ENCODE results near the gene RAPGEF6.
"Not testable (repeated sequence)": the region's sequence is repeated elsewhere in the genome, so short reads cannot be mapped to it uniquely, and the experiment has no call there.

Gene RAPGEF6

GRCh38 chr5:131640043-131640856 is 5.2 kb upstream of the RAPGEF6 start:
- DNase-seq = peak; percentile 32

- DNase-seq = no peak
These were observed 4.1 kb upstream of the RAPGEF6 start for GRCh38 chr5:131639148-131639547.

GRCh38 chr5:131637694-131638093 is 2.7 kb upstream of the RAPGEF6 start:
- DNase-seq = no peak

DNA sequence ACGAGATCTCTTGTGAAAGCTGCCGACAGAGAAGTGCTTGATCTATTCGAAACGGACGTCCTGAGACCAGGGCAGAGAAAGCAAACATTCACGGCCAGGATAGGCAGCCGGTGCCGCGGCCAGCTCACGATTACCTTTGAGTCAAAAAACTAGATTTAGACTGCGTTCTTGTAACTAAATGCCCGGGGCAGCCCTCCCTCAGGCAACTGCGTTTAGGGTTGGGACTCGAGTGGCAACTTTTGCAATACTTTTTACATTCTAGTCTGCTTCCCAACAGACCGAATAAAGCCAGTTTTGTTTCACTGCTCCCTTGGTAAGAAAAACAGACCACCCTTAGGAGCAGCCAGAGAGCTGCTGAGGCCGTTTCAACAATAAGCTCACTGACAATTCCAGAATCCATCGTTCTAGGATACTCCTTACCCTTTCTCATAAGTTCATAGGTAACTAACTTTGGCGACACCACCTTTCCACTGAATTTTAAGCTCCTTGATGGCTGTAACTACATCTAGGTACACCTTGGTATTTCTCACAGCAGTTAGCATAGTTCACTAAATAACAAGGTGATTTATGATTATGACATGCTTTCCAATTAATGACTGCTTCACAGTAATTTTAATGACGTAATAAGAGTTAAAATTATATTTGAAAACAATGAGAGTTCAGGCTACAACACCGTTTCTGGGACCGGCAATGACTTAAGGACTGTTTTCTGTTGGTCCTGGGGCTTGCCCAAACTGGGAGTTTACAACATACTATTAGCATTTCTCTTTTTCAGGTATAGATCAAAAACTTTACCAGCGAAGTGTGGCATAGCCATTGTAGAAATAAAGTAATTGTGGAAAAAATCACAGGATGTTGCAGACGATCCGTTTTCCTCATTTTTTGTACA is 899 bp upstream of the RAPGEF6 start:
- no peak for DNase-seq

GRCh38 chr5:131634666-131634995 is 398 bp downstream of the RAPGEF6 start:
- DNase-seq = peak; percentile 45

DNA sequence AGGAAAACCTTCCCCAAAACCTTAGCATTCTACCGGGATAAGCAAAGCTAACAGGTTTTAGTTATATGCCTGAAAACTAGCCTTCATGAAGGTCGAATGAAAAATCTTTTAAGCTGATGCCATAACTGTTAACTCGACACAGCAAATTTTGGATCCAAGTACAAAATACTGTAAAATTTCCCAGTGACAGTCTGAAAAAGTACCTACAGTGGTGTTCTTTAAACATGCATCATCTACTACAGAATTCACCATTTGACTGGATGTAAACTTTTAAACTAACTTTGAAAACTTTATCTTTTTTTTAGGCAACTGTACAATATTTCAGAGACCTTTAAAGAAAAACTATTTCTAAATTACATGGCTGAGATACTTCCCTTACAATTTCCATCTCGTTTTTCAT is 791 bp downstream of the RAPGEF6 start:
- no peak for DNase-seq

GRCh38 chr5:131633830-131634229 is 1.2 kb downstream of the RAPGEF6 start:
- DNase-seq = no peak

DNA sequence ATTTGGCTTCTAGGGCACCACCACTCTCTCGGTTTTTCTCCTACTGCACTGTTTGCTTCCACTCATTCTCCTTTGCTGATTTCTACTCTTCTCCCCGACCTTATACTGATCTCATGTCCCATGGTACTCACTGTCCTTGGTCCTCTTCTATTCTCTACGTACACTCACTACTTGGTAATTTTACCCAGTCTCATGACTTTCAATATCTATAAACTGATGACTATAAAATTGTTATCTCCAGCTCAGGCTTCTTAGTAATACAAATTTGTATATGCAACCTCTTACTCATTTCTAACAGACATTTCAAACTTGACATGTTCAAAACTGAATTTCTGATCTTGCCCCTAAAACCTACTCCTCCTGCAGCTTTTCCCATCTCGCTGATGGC is 4.1 kb downstream of the RAPGEF6 start:
- no peak for DNase-seq

GRCh38 chr5:131630208-131630962 is 4.6 kb downstream of the RAPGEF6 start:
- no peak for DNase-seq

GRCh38 chr5:131628990-131629389 is 6.0 kb downstream of the RAPGEF6 start:
- DNase-seq = no peak

- no peak for DNase-seq
These were observed 7.7 kb downstream of the RAPGEF6 start for GRCh38 chr5:131627207-131627865.

GRCh38 chr5:131622633-131623032 is 12.4 kb downstream of the RAPGEF6 start:
- no peak for DNase-seq

DNA sequence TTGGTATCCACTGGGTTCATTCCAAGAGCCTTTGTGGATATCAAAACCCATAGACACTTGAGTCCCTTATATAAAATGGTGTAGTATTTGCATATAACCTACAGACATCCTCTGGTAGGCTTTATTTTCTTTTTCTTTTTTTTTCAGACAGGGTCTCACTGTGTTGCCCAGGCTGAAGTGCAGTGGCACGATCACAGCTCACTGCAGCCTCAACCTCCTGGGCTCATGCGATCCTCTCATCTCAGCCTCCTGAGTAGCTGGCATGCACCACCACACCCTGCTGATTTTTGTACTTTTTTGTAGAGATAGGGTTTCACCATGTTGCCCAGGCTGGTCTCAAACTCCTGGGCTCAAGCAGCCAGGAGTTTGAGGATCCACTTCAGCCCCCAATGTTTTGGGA is 13.9 kb downstream of the RAPGEF6 start:
- DNase-seq = not testable (repeated sequence)

DNA sequence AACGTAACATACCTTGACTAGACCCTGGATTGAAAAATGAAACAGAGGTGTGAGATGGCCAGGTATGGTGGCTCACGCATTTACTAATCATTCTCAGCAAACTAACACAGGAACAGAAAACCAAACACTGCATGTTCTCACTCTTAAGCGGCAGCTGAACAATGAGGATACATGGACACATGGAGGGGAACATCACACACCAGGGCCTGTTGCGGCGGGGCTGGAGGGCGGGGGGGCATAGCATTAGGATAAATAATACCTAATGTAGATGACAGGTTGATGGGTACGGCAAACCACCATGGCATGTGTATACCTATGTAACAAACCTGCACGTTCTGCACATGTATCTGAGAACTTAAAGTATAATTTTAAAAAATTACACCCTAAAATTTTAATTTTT is 15.9 kb downstream of the RAPGEF6 start:
- no peak for DNase-seq

GRCh38 chr5:131617140-131617822 is 17.7 kb downstream of the RAPGEF6 start:
- no peak for DNase-seq

- DNase-seq = no peak
These were observed 19.1 kb downstream of the RAPGEF6 start for GRCh38 chr5:131615957-131616356.

GRCh38 chr5:131613423-131613822 is 21.6 kb downstream of the RAPGEF6 start:
- DNase-seq = no peak

DNA sequence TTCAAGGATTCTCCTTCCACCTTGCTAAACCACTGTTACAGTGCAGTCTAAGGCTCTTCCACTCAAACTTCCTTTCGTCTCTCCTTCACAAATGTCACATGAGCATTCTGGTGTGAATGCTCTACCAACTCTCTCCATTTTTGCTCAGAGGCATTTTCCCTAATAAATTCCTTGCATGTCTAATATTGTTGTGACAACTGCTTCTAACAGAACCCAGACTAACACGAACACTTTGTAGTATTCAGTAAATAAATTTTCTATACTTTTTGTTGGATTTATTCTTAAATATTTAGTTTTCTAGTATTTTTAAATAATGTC is 24.0 kb downstream of the RAPGEF6 start:
- no peak for DNase-seq

GRCh38 chr5:131610198-131611063 is 24.6 kb downstream of the RAPGEF6 start:
- DNase-seq = no peak

DNA sequence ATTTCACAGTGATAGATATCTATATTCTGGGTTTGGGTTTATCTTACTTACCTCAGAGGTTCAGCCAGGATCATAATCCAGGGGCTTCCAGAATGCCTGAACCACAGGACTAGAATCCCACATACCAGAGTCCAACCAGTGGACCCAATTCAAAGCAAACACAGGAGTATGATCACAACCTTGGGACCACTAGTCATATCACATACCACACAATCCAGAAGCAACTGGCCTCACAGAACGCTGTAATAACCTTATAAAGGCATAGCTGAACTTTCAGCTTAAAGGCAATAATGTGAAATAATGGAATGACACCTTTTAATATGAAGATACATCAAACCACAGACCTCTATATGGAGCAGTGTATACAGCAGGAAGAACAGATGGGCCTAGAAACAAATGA is 25.3 kb downstream of the RAPGEF6 start:
- DNase-seq = no peak

DNA sequence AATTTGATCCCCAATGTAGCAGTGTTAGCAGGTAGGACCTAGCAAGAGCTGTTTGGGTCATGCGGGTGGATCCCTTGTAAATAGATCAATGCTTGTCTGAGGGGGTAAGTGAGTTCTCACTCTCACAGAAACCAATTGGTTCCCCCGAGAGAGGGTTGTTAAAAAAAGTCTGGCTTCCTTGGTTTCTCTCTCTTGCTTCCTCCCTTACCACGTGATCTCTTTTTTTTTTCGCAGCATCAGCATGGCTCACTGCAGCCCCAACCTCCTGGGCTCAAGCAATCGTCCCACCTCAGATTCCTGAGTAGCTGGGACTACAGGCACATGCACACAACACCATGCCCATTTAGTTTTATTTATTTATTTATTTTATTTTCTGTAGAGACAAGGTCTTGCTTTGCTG is 26.4 kb downstream of the RAPGEF6 start:
- no peak for DNase-seq
